ENCODE data around the gene TOB2.

DNA sequence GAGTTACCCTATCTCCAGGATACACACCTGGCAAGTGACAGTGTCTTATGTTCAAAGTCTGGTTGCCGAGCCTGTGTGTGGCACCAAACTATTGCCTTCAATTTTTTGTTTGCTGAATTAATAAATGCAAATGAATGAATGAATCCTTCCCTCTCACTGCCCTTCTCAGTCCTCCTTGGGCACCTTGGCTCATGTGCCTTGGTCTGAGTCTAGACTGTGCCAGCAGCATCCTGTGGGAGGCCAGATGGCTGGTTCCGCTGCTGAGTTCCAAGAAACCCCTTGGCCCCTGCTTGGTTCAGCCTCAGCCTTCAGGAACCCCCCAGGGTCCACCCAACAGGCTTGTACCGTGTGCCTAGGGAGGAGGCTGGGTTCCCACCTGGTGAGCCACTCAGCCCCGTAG is 31.0 kb downstream of the TOB2 start:
- TF ChIP-seq EZH2 (IDR thresholded peaks at IDR 0.05; ENCODE audit: low read length, missing control alignments): no peak
- TF ChIP-seq, protein P1, sequence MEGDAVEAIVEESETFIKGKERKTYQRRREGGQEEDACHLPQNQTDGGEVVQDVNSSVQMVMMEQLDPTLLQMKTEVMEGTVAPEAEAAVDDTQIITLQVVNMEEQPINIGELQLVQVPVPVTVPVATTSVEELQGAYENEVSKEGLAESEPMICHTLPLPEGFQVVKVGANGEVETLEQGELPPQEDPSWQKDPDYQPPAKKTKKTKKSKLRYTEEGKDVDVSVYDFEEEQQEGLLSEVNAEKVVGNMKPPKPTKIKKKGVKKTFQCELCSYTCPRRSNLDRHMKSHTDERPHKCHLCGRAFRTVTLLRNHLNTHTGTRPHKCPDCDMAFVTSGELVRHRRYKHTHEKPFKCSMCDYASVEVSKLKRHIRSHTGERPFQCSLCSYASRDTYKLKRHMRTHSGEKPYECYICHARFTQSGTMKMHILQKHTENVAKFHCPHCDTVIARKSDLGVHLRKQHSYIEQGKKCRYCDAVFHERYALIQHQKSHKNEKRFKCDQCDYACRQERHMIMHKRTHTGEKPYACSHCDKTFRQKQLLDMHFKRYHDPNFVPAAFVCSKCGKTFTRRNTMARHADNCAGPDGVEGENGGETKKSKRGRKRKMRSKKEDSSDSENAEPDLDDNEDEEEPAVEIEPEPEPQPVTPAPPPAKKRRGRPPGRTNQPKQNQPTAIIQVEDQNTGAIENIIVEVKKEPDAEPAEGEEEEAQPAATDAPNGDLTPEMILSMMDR (conservative IDR thresholded peaks at IDR 0.05 in 1 of 2, IDR thresholded peaks at IDR 0.05 in 1 of 2; ENCODE audit: low read depth in 1 of 2, low read length in 2 of 2): no peak

Data from fibroblast of lung (primary cell).